Bladder microvascular endothelial cell (primary cell): ENCODE measurements around the gene SMARCD1. TPM values are rescaled to one million over a fixed set of nuclear protein-coding genes. Genes with fewer than 3 reads are reported as not detected.

Experiments
- total RNA-seq: library from RNA; depleted of rRNA; stranded (reverse); fragments of >200 nt; gene quantifications from 2 replicates; pipeline ENCODE4 v1.2.3, GENCODE V29; 2014

The SMARCD1 gene
- 43.1 and 62.9 TPM in 2 replicates for total RNA-seq

DNA sequence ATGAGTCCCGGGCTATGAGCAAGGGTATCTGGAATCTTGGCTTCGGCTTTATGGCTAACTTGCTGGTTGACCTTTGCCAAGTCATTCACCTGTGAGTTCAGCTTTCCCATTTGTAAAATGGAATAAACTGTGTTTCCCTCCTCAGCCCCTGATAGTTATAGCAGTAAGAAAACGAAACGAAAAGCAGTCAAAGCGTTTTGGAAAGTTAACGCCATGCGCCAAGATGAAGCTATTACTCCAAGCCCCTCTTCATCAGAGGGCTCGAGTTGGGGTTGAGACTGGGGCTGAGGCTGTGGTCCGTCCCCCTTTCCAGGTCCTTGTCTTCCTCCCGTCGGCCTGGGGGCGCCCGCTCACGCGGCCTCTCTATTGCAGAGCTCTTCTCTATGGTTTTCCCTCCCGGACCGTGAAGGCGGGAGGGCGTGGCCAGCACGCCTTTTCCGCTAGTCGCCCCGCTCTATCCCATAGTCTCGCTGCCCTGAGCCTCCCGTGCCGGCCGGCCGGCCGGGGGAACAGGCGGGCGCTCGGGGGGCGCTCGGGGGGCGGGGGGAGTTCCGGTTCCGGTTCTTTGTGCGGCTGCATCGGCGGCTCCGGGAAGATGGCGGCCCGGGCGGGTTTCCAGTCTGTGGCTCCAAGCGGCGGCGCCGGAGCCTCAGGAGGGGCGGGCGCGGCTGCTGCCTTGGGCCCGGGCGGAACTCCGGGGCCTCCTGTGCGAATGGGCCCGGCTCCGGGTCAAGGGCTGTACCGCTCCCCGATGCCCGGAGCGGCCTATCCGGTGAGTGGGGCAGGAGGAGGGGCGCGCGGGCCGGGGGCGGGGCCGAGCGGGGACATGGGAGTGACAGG lies at the start of gene SMARCD1:
TSS of gene SMARCD1 (plus strand) at position 568 of the 840 bp plus-strand sequence. CDS start at position 596, 28 bp downstream.

DNA sequence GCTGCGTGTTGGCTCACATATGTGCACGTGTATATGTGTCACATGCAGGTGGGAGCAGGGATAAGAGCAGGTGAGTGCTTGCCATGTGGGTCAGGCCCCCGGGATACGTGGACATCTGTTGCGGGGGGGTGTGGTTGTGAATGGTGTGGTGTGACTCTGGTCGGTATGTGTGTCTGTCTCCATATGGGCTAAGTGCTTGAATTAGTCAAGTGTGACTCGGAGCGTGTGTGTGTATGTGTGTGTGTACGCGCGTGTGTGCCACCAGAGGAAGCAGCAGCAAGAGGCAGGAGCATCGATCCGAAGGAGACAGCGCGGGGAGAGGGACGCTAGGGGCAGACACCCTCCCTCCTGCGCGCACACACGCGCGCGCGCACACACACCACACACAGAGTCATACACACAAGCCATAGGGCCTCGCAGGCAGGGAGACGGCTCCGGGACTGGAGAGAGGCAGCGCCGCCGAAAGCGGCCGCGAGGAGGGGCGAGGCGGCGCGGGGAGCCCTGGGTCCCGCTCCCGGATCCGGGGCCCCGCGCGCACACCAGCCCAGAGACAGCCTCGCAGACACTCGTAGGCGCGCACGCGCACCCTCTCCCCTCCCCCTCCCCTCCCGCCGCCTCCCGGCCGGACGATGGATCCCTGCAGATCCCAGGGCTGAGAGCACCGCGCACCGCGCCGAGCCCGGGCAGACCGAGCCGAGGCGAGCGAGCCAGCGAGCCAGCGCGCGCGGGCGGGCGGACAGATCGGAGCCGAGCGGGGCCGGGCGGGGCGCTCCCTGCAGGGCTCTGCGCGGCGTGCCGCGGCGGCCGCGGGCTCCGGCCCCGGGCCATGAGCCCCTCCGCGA lies 27.9 kb upstream of the SMARCD1 start, which contains the start of gene ASIC1:
TSS of gene ASIC1 (plus strand) at position 597 of the 842 bp plus-strand sequence. CDS start 1,171 bp downstream, outside the sequence.

DNA sequence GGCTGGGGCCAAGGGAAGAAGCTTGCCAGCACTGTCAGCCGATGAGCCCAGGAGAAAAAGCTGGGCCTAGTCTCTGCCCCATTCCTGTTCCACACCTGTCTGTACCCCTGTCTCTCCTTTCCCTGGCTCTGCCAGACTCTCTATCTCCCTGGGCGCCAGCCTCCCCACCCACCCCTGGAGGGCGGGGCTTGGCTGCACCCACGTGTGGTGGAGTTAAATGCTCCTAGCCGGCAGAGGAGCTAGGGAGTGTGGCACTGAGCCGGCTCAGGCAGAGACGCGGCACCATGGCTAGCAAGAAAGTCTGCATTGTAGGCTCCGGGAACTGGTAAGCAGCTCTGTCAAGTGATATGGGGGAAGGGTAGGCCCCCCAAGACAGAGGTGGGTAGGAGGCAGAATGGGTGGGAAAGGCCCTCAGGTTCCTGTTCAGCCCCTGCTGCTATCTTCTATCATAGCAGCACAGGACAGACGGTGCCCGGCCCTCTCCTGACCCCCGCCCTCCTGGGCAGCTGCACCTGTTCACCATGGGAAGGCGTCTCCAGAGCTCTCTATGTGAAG lies 18.7 kb downstream of the SMARCD1 start, which contains the start of gene GPD1:
TSS of gene GPD1 (plus strand) at position 242 of the 555 bp plus-strand sequence. CDS start at position 285, 43 bp downstream.

DNA sequence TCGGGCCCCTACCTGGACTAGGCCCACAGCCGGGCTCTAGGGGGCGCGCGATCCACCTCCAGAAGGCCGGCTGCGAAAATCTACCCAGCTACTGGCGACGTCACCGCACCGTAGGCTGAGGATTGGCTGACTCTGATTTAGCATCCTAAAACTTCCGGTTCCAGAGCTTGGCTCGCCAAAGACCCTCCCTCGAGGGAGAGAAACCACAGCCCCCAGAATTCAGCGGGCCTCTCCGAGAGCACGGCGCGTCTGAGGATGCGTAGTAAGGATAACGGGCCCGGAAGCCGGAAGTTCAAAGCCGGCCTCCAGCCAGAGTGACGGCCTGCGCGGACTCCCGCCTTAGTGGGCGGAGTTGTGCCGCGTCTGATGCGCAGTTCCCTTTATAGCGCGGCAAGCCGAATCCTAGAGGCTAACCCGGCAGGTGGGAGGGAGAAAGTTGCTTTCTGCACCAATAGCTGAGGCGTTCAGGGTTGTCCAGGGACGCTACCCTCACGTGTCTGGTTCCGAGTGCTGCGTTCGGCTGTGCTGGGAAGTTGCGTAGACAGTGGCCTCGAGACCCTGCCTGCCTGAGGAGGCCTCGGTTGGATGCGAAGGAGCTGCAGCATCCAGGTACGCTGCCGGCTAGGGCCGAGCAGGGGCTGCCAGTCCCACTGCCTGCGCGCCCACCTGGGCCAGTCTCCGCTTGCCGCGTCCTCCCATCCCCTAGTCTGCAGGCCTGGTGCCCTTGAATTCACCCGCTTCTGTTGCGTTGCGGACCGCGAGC lies 26.7 kb downstream of the SMARCD1 start, which contains the start of gene COX14:
TSS of gene COX14 (plus strand) at position 544 of the 763 bp plus-strand sequence. CDS start 7,808 bp downstream, outside the sequence.

Other genes starting within 250 kb of the SMARCD1 start
- 2.1 and 2.5 TPM in 2 replicates for gene BCDIN3D, start 242.2 kb upstream of the SMARCD1 start, total RNA-seq
- gene FAIM2, start 181.4 kb upstream of the SMARCD1 start, total RNA-seq, result not detected in 2 replicates
- gene AQP2, start 134.6 kb upstream of the SMARCD1 start, total RNA-seq, result not detected in 2 replicates
- under 0.01 and 0.19 TPM in 2 replicates for gene AQP5, start 123.5 kb upstream of the SMARCD1 start, total RNA-seq
- gene AQP6, start 112.4 kb upstream of the SMARCD1 start, total RNA-seq, result not detected in 2 replicates
- 27.6 and 51.6 TPM in 2 replicates for gene RACGAP1, start 59.8 kb upstream of the SMARCD1 start, total RNA-seq
- 0.13 and 0.16 TPM in 2 replicates for gene ASIC1, start 27.7 kb upstream of the SMARCD1 start, total RNA-seq
- gene GPD1, start 18.7 kb downstream of the SMARCD1 start, total RNA-seq, result not detected in 2 replicates
- 30.6 and 40.3 TPM in 2 replicates for gene COX14, start 26.9 kb downstream of the SMARCD1 start, total RNA-seq
- gene CERS5, start 82.0 kb downstream of the SMARCD1 start, total RNA-seq, result 35.6 and 53.9 TPM in 2 replicates
- 30.6 and 89.7 TPM in 2 replicates for gene LIMA1, start 198.2 kb downstream of the SMARCD1 start, total RNA-seq